H1 (cell line): ENCODE results near the gene UNC80. TPM values are rescaled to one million over a fixed set of nuclear protein-coding genes. Genes with fewer than 3 reads are reported as not detected.
A peak's percentile ranks its signal among the peaks of the same experiment; 100 is the strongest.

Experiments used
- CTCF ChIA-PET: fragments of 300-600 bp; sonication (Branson Sonifier 250); formaldehyde crosslinking; loops from one replicate; lab custom pipeline; 2021; ENCODE audit not compliant: partially characterized antibody; lab: Charles Lee
- POLR2A ChIA-PET: fragments of 300-600 bp; sonication (Branson Sonifier 250); formaldehyde crosslinking; loops from one replicate; lab custom pipeline; 2021; ENCODE audit warnings: inconsistent platforms; ENCODE audit not compliant: partially characterized antibody; lab: Charles Lee
- DNase-seq, 2 experiments: peaks; one replicate each; pipeline versions ENCODE4 v3.0.0 to v3.0.0-alpha.2; 2010 to 2022; ENCODE audit warnings: low spot score in 2 of 2, low read depth in 1 of 2, mixed read lengths in 1 of 2
- FAIRE-seq: peaks from 2 replicates; lab custom pipeline; 2011; peaks lifted over from hg19 to GRCh38; lab: Jason Lieb, UNC
- H2AFZ ChIP-seq: 2 replicates; pipeline ENCODE4 v1.8.1; 2012; ENCODE audit warnings: low read length, inconsistent platforms
- H2AK5ac ChIP-seq: 2 replicates; pipeline ENCODE4 v1.6.1; 2013; ENCODE audit warnings: low read depth, low read length
- H2BK120ac ChIP-seq: replicated peaks from 2 replicates; pipeline ENCODE3; 2013; ENCODE audit warnings: low read depth, low read length, inconsistent platforms
- H2BK12ac ChIP-seq: 2 replicates; pipeline ENCODE4 v1.6.1; 2013; ENCODE audit warnings: low read depth, low read length
- H2BK15ac ChIP-seq: 2 replicates; pipeline ENCODE4 v1.6.1; 2013; ENCODE audit warnings: low read length
- H2BK20ac ChIP-seq: 2 replicates; pipeline ENCODE4 v1.6.1; 2013; ENCODE audit warnings: low read length
- H2BK5ac ChIP-seq: 2 replicates; pipeline ENCODE4 v1.6.1; 2013; ENCODE audit warnings: low read depth, low read length
- H3K14ac ChIP-seq: 2 replicates; pipeline ENCODE4 v1.6.1; 2013; ENCODE audit warnings: inconsistent platforms; ENCODE audit not compliant: insufficient read length
- H3K18ac ChIP-seq: 2 replicates; pipeline ENCODE4 v1.6.1; 2013; ENCODE audit warnings: low read length; ENCODE audit errors: extremely low read depth
- H3K23ac ChIP-seq: 2 replicates; pipeline ENCODE4 v1.6.1; 2013; ENCODE audit warnings: inconsistent platforms; ENCODE audit not compliant: insufficient read length
- H3K23me2 ChIP-seq: 2 replicates; pipeline ENCODE4 v1.6.1; 2013; ENCODE audit warnings: low read depth, low read length
- H3K27ac ChIP-seq: 2 replicates; pipeline ENCODE4 v1.6.1; 2011; ENCODE audit warnings: low read depth, low read length, inconsistent platforms
- H3K27me3 ChIP-seq, 4 experiments: replicated peaks in 1 of 4; 1 replicate in 1 of 4; 2 replicates in 3 of 4; pipeline versions ENCODE4 v1.6.1 to v1.8.1; 2011 to 2013; ENCODE audit warnings: low read length in 3 of 4, mild to moderate bottlenecking in 3 of 4, inconsistent platforms in 2 of 4, mixed read lengths in 2 of 4, moderate library complexity in 1 of 4; ENCODE audit not compliant: control insufficient read depth in 3 of 4, insufficient read depth in 3 of 4; ENCODE audit errors: extremely low read depth in 1 of 4
- H3K36me3 ChIP-seq, 4 experiments: 2 replicates each; pipeline versions ENCODE4 v1.6.1 to v1.8.1; 2011 to 2013; ENCODE audit warnings: mild to moderate bottlenecking in 4 of 4, low read length in 3 of 4, moderate library complexity in 2 of 4, control low read depth in 1 of 4, inconsistent platforms in 1 of 4; ENCODE audit not compliant: insufficient read depth in 4 of 4, control insufficient read depth in 2 of 4
- H3K4ac ChIP-seq: replicated peaks from 2 replicates; pipeline ENCODE3; 2013; ENCODE audit warnings: low read length, low read depth, mixed read lengths, inconsistent platforms; ENCODE audit not compliant: insufficient read length
- H3K4me1 ChIP-seq, 4 experiments: replicated peaks in 1 of 4; 1 replicate in 1 of 4; 2 replicates in 3 of 4; pipeline versions ENCODE4 v1.6.1 to v1.8.1; 2011 to 2013; ENCODE audit warnings: low read length in 3 of 4, inconsistent platforms in 2 of 4, mixed read lengths in 1 of 4; ENCODE audit not compliant: insufficient read depth in 4 of 4, control insufficient read depth in 3 of 4
- H3K4me2 ChIP-seq, 2 experiments: 2 replicates each; pipeline versions ENCODE4 v1.6.1 to v1.8.1; 2011 to 2013; ENCODE audit warnings: low read depth in 2 of 2, low read length in 2 of 2, control low read depth in 1 of 2, inconsistent platforms in 1 of 2, mild to moderate bottlenecking in 1 of 2; ENCODE audit not compliant: insufficient read depth in 1 of 2
- H3K4me3 ChIP-seq, 4 experiments: fragments of 200-600, 300-600 bp in 1 of 4; sonication (generic), shearing (Covaris generic), sonication (Bioruptor Twin) in 1 of 4; 2 replicates each; pipeline versions ENCODE4 v1.5.1 to v1.8.1; 2011 to 2016; ENCODE audit warnings: low read length in 4 of 4, low read depth in 3 of 4, control low read depth in 2 of 4, inconsistent platforms in 2 of 4, mild to moderate bottlenecking in 2 of 4, mixed read lengths in 1 of 4, moderate library complexity in 1 of 4; ENCODE audit not compliant: insufficient read depth in 2 of 4; ENCODE audit errors: extremely low read depth in 1 of 4
- H3K56ac ChIP-seq: replicated peaks from 2 replicates; pipeline ENCODE3; 2013; ENCODE audit warnings: low read depth, mild to moderate bottlenecking, mixed read lengths, low read length, inconsistent platforms; ENCODE audit not compliant: insufficient read length
- H3K79me1 ChIP-seq: 2 replicates; pipeline ENCODE4 v1.6.1; 2013; ENCODE audit warnings: low read depth, low read length, control low read depth
- H3K79me2 ChIP-seq, 2 experiments: 2 replicates each; pipeline versions ENCODE4 v1.6.1 to v1.8.1; 2012 to 2013; ENCODE audit warnings: low read length in 2 of 2, mild to moderate bottlenecking in 2 of 2, inconsistent platforms in 1 of 2; ENCODE audit not compliant: insufficient read depth in 2 of 2, control insufficient read depth in 1 of 2
- H3K9ac ChIP-seq, 4 experiments: replicated peaks in 1 of 4; 1 replicate in 1 of 4; 2 replicates in 3 of 4; pipeline versions ENCODE4 v1.6.1 to v1.8.1; 2011 to 2013; ENCODE audit warnings: low read depth in 3 of 4, low read length in 3 of 4, control low read depth in 2 of 4, mild to moderate bottlenecking in 2 of 4, moderate library complexity in 2 of 4, inconsistent platforms in 1 of 4; ENCODE audit errors: extremely low read depth in 1 of 4
- H3K9me3 ChIP-seq, 2 experiments: 2 replicates each; pipeline versions ENCODE4 v1.6.1 to v1.8.1; 2012 to 2013; ENCODE audit warnings: mild to moderate bottlenecking in 2 of 2, moderate library complexity in 2 of 2, control low read depth in 1 of 2, inconsistent platforms in 1 of 2, low read depth in 1 of 2, low read length in 1 of 2, mixed read lengths in 1 of 2; ENCODE audit not compliant: insufficient read depth in 2 of 2
- H4K20me1 ChIP-seq, 2 experiments: replicated peaks in 1 of 2; 2 replicates each; pipeline versions ENCODE3 to v1.8.1; 2011 to 2013; ENCODE audit warnings: inconsistent platforms in 2 of 2, low read length in 2 of 2, mild to moderate bottlenecking in 1 of 2; ENCODE audit not compliant: insufficient read depth in 2 of 2, control insufficient read depth in 1 of 2
- H4K5ac ChIP-seq: 2 replicates; pipeline ENCODE4 v1.6.1; 2013; ENCODE audit warnings: low read length, low read depth, mixed read lengths, inconsistent platforms; ENCODE audit not compliant: insufficient read length
- H4K8ac ChIP-seq: 2 replicates; pipeline ENCODE4 v1.8.0; 2013; ENCODE audit warnings: mild to moderate bottlenecking, moderate library complexity, low read length, inconsistent platforms; ENCODE audit not compliant: insufficient read depth; ENCODE audit errors: extremely low read depth
- H4K91ac ChIP-seq: replicated peaks from 2 replicates; pipeline ENCODE3; 2013; ENCODE audit warnings: low read length, mixed read lengths, inconsistent platforms; ENCODE audit not compliant: insufficient read length
- CTCF ChIP-seq, 3 experiments: IDR thresholded peaks; 1 replicate in 2 of 3; 2 replicates in 1 of 3; pipeline versions ENCODE4 v1.5.1 to v1.6.1; 2011; ENCODE audit warnings: low read length in 3 of 3, mild to moderate bottlenecking in 3 of 3, inconsistent platforms in 2 of 3, low read depth in 1 of 3, moderate library complexity in 1 of 3; ENCODE audit not compliant: insufficient read depth in 1 of 3; ENCODE audit errors: control extremely low read depth in 1 of 3
- E2F6 ChIP-seq: IDR thresholded peaks from 2 replicates; pipeline ENCODE4 v1.6.1; 2012; ENCODE audit warnings: inconsistent platforms
- MAFK ChIP-seq: IDR thresholded peaks from 2 replicates; pipeline ENCODE4 v1.6.1; 2012; ENCODE audit warnings: low read depth, mild to moderate bottlenecking, improper control_type of control experiment, low read length
- POU5F1 ChIP-seq: IDR thresholded peaks from 2 replicates; pipeline ENCODE4 v1.6.1; 2011; ENCODE audit warnings: low read depth, mild to moderate bottlenecking, low read length, moderate library complexity
- SAP30 ChIP-seq: fragments of 300-600 bp; sonication (generic); IDR thresholded peaks from 2 replicates; pipeline ENCODE4 v1.7.1; 2012; ENCODE audit warnings: low read length, moderate library complexity, mild to moderate bottlenecking, inconsistent platforms; ENCODE audit not compliant: insufficient read depth, insufficient replicate concordance
- SIX5 ChIP-seq: IDR thresholded peaks from 2 replicates; pipeline ENCODE4 v1.6.1; 2011; ENCODE audit warnings: mild to moderate bottlenecking, low read depth, low read length
- SP1 ChIP-seq: IDR thresholded peaks from 2 replicates; pipeline ENCODE4 v1.6.1; 2011; ENCODE audit warnings: low read depth, low read length
- SP2 ChIP-seq: IDR thresholded peaks from 2 replicates; pipeline ENCODE4 v1.6.1; 2012; ENCODE audit warnings: mild to moderate bottlenecking, low read length, inconsistent platforms
- TAF7 ChIP-seq: optimal IDR thresholded peaks from 2 replicates; pipeline ENCODE3; 2011; ENCODE audit warnings: low read depth, mild to moderate bottlenecking, inconsistent platforms, low read length, moderate library complexity, borderline replicate concordance
- TBP ChIP-seq: IDR thresholded peaks from 2 replicates; pipeline ENCODE4 v1.6.1; 2011; ENCODE audit warnings: low read depth, low read length, improper control_type of control experiment
- ZNF274 ChIP-seq: IDR thresholded peaks from 2 replicates; pipeline ENCODE4 v1.7.0; 2012; ENCODE audit warnings: low read length, borderline replicate concordance; ENCODE audit errors: extremely low read depth
- WGBS, 2 experiments: shearing (Covaris generic) in 1 of 2; methylation state at CpG; one replicate each; pipeline versions ENCODE4 v1.1.6 to v1.1.7; 2013 to 2015; ENCODE audit warnings: low lambda C conversion rate in 2 of 2, mixed read lengths in 2 of 2, inconsistent platforms in 1 of 2, low coverage in 1 of 2, missing lambda C conversion rate in 1 of 2; ENCODE audit not compliant: insufficient replicate concordance in 2 of 2, insufficient coverage in 1 of 2, insufficient read length in 1 of 2; ENCODE audit errors: extremely low coverage in 1 of 2, missing lambda C conversion rate in 1 of 2; 5-methylcytosine and 5-hydroxymethylcytosine counted together
- polyA plus RNA-seq, 7 experiments: library from polyadenylated mRNA; depleted of rRNA in 3 of 7; stranded (reverse) in 5 of 7; unstranded in 2 of 7; fragments of >200 nt in 5 of 7; fragments of 200-250 nt in 2 of 7; gene quantifications; 1 replicate in 5 of 7; 2 replicates in 1 of 7; 4 replicates in 1 of 7; pipeline versions ENCODE4 v1.2.1 to v1.2.3, GENCODE V29; 2011 to 2013; ENCODE audit warnings: missing spikeins in 2 of 7, mixed read lengths in 2 of 7
- total RNA-seq: library from RNA; stranded (reverse); fragmentation: NEBNext Ultra II Directional; extraction: Animal tissue kit (Norgen Biotek cat#: 25700); gene quantifications from 2 replicates; pipeline ENCODE4 v1.2.1, GENCODE V29; 2021

Gene UNC80
- total and polyA plus RNA-seq, 2 of the 8 experiments (the other 6 are each of a cell fraction or from before 2014, with no cell fraction given), result 0.53 to 0.56 TPM

GRCh38 chr2:209761566-209761965, 10.1 kb upstream of the UNC80 start:
- Histone ChIP-seq H3K4ac (no peak overlapping the region), H2BK20ac (no peak overlapping the region), H3K79me2 (no peaks in the 10 kb centered on the region), H2AK5ac (no peak overlapping the region), H3K23me2 (no peaks in the 10 kb centered on the region), H3K79me1 (no peaks in the 10 kb centered on the region), H2AFZ (no peak overlapping the region), H4K5ac (no peak overlapping the region), H3K14ac (no peak overlapping the region), H4K20me1 (no peaks in the 10 kb centered on the region), H3K4me3 (no peak overlapping the region), H3K56ac (no peak overlapping the region), H4K91ac (no peak overlapping the region), H3K9ac (peak overlapping the region in 1 of 4 experiments; percentile 8; a peak in 1 of 7 replicates), H2BK120ac (no peak overlapping the region), H3K18ac (no peak overlapping the region), H2BK12ac (no peak overlapping the region), H3K36me3 (no peaks in the 10 kb centered on the region), H3K4me2 (no peak overlapping the region), H4K8ac (no peak overlapping the region), H2BK15ac (no peak overlapping the region), H3K23ac (no peak overlapping the region), H3K9me3 (no peaks in the 10 kb centered on the region; a peak in 1 of 4 replicates), H3K27ac (no peak overlapping the region), H2BK5ac (no peak overlapping the region), H3K4me1 (no peaks in the 10 kb centered on the region; a peak in 1 of 7 replicates), H3K27me3 (peaks cover 28 to 80% (median 61%) of the 10 kb centered on the region in 4 experiments)
- DNase-seq, result no peak
- CTCF ChIA-PET, result no interaction called here
- WGBS, 2 experiments, result 82% methylated on average over 2 of the region's 2 CpGs; no CpG with 5 or more reads in 1 of the 2 experiments
- POLR2A ChIA-PET, result no interaction called here
- FAIRE-seq, result no peak
- TF ChIP-seq SP1 (no peak), ZNF274 (no peak), TAF7 (no peak), CTCF (IDR thresholded peaks at IDR 0.05; ENCODE audit: control extremely low read depth in 1 of 3, insufficient read depth in 1 of 3, low read depth in 1 of 3, low read length in 3 of 3) (no peak), SAP30 (no peak), TBP (no peak), POU5F1 (no peak), SP2 (no peak), MAFK (no peak), E2F6 (no peak), SIX5 (no peak)
